DMS79 treated with DMSO at 0.1 percent for 48 hours (cell line): ENCODE data around the gene BCAS3.

Source experiments
- DNase-seq: peaks from one replicate; lab custom pipeline; 2025; lab: John Stamatoyannopoulos, UW

BCAS3 gene

DNA sequence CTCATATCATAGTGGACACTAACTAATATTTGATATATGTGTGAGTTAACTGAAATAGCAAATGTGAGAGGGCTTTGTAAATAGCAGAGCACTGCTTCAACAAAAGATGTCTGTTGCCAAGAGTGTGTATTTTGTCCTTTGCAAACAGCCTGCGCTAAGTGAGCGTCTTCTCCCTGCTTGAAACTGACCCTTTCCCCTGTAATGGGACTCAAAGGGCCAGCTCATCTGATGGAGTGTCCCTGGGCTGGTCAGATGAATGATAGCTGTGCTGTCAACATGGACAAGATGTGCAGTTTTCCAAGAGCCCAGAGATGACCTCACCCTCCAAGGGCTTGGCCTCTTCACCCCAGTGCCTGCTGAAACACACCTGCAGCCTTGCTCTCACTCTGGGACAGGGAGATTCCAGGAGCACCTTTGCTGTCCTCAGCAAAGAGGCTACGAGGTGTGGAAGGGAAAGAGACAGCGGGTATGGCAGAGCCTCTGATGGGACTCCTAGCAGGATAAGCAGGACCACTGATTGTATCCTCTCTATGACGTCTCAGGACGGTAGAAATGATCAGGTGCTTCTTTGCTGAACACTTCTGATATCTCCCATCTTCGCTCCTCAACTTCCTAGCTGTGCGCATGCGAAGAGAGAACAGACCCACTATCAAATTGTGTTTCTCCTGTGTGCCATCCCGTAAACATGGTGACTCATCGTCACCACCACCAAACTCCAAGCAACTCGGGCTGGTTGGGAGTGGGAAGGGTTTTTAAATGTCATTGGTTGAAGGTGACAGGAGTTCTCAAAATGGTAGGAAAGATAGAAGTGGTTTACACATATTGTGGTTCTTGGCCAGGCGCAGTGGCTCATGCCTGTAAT lies 686.2 kb downstream of the BCAS3 start:
- DNase-seq = no peak

DNA sequence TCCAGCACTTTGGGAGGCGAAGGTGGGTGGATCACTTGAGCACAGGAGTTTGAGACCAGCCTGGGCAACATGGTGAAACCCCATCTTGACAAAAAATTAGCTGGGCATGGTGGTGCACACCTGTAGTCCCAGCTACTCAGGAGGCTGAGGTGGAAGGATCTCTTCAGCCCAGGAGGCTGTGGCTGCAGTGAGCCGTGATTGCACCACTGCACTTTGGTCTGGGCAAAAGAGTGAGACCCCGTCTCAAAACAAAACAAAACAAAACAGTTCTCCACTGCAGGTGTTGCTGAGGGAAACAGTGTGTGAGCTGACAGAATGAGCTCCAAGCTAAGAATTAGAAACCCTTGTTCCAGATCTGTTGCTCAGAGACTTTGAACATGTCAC lies 686.8 kb downstream of the BCAS3 start:
- no peak for DNase-seq

DNA sequence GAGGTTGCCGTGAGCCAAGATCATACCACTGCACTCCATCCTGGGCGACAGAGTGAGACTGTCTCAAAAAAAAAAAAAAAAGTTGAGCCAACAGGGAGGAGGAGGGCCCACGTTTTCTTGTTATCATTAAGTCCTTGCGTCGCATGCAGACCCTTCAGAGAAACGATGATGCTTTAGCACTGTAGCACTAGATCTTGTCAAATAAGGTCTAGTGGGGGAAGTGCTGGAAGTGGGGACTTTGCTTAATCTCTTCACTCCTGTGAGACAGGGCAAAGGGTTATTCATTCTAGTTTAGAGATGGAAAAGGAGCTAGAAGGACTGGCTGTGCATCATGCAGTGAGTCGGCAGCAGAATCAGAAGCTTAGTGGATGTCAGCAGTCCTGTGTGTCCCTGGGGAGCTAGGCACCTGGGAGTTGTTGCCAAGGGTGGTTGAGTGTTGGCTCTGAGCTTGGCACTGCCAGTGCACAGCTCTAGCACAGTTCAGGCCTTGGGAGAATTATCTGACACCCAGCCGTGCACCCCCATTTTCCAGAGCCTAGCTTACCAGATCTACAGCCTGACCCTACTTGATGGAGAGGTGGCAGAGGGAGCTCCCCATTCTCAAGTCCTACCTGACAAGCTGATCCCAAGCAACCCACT lies 688.5 kb downstream of the BCAS3 start:
- no peak for DNase-seq

DNA sequence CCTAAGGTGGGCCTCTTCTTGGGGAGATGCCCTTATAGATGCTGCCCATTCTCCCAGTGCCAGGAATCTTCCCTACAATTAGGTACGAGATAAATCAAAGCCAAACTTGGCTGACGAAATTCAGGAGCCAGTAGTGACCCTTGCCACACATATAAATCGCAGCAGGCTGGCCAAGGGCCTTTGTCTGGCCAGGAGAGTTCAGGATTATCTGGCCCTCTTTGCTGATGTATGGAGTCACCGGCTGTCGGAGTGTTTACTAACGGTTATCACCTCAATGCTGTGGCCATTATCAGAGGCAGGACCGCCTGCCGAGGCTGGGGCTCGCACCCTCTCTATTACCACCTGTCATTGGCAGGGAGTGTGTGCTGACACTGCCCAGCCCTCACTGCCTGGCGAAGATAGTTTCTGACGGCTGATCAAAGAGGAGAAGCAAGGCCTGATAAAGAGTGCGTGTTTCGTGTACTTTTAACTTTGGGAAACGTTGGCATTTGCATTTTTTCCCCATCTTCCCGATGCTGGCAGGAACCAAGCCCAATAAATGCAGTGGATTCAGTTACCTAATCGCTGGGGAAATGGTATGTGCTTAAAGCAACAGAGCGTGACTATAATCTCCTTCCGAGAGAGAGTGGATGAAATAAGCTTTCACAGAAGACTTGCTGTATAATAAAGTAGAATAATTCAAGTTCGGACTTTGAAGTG lies 689.2 kb downstream of the BCAS3 start:
- peak; percentile 23 for DNase-seq

DNA sequence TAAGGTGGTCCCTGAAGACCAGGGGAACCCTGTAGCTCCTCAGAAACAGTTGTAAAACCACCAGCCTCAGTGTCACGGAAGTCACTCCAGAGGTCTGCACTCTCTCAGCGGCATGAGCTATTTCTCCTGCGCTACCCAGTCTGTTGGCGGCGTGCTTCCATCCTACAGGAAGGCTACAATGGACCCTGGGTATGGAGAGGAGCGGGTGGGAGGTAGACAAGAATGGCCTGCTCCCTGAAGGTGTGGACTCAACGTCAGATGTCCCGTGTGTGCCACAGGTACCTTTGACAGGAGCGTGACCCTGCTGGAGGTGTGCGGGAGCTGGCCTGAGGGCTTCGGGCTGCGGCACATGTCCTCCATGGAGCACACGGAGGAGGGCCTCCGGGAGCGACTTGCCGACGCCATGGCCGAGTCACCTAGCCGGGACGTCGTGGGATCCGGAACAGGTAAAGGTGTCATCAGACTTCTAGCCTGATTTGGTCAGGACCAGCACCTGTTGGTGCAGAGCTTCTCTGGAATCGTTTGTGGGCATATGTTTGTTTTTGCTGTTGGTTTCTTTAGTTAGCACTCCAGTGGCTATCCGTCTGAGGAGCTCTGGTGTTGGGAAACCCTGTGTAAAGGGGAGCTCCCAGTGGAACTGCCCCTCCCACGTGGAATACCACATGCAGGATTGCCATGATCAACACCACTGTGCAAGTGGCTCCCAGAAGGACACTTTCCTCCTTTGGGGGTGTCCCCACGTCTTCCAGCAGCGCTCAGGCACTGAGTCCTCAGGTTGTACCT lies 690.6 kb downstream of the BCAS3 start:
- DNase-seq = no peak

DNA sequence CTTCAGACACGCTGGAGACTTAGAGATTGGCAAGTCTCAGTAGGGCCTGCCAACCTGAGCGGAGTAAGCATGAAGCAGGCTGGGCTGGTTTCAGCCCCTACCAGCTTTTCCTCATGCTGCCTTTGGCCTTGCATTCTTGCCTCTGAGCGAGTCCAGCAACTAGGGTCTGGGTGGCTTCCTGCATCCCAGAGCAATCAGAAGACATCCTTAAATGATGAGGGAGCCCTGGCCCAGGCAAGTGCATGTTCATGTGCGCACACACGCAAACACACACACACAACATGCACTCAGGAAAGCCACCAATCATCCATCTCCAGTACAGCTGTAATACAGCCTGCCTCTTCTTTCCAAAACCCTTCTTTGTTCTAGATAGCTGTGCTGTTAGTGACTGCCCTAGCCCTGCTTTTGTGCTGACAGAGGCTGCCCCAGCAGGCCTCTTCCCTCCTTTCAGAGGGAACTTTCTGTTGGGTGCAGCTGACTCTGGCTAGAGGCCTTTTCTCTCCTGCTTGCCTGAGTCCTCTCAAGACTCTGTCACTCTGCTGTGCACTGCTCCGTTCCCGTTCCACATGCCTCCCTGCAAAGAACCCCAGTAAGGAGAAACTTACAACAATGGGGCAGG lies 691.3 kb downstream of the BCAS3 start:
- no peak for DNase-seq

DNA sequence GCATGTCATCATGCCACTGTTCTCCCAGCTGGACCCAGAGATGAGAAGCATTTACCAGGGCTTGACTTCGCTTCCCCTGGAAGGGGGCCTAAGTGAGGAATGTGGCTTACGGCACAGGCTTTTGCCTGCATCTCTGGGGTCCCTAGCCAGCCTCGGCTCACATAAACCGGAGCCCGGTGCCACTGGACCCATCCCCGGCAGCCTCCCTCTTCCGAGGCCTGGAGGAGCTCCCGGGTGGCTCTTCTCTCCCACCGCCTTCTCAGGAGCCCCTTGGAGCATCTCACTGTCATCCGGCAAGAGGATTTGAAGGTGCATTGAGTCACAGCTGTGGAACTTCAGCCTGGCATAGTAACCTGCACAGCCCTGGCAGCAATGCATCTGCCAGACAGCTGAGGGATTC lies 692.1 kb downstream of the BCAS3 start:
- DNase-seq = no peak

DNA sequence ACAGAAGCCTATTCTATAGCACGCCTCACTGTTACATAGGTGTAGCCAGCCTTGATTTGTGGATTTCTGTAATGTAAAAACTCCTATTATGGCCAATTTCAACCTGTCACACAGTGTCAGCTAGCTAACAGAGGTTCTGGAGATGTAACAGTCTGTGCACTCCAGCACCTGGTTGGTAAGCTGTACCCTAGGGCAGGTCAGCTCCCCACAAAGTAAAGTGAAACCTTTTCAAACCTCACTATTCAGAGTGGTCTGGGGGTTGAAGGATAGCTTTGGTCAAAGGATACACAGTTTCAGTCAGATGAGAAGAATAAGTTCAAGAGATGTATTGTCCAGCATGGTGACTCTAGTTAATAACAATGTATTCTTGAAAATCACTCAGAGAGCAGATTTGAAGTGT lies 693.5 kb downstream of the BCAS3 start:
- no peak for DNase-seq

DNA sequence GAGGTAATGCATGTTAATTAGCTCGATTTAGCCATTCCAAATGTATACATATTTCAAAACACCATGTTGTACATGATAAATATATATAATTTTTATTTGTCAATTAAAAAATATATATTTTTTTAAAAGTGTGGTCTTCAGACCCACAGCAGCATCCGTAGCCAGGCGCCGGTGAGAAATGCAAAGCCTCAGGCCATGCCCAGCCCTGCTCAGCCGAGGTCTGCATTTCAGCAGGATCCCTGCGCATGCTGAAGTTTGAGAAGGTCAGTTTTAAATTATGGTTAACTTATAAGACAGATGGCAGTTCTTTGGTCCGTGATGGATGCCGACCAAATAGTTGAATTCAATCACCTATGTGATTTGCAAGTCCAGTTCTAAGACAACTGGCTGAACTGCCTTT lies 694.0 kb downstream of the BCAS3 start:
- DNase-seq = no peak

DNA sequence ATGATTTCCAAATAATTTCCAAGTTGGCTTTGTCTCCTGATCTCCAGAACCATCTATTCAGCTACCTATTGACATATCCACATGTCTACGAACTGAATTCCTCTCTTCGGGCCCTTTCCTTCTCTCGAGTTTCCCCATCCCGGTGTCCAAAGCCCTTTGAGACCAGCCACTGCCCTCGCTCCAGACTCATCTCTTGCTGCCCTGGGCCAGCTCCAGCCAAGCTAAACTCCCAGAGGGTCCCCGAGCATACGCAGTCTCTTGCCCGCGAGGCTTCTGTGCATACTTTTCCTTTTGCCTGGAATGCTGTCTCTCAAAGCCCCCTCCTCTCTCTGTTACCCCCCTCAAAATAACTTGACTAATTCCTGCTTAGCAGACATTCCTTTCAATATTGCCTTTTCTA lies 694.8 kb downstream of the BCAS3 start:
- DNase-seq = no peak

DNA sequence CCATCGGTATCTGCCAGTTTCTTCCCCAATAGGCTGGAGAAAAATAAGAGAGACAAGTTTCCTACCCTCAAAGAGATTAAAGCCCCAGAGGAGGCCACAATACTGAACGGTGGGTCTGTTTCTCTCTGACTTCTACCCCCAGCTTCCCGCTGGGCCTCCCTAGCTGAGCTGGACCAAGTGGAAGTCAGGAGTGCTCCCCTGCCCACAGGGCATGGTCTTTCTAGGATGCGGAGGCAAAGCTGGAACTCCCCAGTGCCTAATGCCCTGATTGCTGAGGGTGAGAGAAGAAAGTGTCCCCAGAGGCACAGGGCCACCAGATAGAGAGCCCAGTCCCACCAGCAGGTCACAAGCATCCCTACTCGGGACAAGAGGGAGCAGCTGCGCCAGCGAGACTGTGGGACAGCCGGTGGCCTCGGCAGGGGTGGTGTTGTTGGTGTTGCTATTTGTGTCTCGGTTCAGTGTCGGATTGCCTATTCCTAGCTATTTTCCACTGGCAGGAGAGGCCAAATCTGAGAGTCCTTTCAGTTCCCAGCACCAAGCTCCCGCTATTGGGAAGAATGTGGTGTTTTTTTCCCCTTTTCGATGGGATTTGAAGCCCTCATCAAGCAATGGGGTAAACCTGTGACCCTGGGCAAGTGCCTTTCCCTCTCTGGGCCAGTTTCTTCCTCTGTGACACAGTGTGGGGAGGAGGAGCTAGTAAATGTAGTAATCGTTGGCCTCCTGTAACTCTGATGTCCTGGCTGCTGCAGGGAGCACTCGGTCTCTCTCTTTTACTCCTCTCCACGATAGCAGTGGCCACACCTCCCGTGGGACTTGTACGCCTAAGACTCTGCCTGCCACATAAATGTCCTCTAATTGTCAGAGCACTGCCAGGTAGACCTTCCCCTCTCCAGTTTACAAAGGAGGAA lies 699.5 kb downstream of the BCAS3 start:
- DNase-seq = no peak

DNA sequence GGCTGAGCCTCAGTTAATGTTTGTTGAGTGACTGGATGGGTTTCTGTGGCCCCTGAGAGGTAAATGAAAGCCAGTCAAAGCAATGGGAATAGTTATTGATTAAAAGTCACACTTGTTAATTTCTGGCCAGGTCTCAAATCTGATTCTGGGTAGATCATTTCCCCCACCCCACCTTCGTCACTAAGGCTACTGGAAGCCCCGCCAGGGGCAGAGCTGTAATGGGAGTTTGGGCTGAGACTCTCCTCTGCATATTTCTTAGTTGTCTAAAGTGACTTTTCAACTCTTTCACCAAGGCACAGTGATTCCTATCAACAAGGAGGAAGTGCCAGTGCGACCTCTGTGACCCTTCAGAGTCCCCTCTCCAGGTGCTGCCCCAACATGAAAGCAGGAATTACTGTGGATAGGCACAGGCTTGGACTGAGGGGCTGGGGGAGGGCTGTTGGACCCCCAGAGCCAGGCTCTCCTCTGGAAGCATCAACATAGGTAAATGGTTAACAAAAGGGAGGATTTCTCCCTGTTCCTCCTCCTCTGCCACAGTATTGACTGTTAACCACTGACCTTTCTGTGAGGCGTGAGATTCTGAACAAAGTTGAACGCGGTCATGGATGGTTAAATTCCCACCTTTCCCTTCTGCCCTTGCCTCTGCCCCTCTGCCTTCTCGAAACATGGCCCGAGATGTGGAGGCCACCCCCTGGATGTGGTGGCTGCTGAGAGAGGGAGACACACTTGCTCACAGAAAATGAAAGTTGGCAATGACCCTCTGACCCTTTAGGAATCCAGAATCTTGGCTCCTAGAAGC lies 701.2 kb downstream of the BCAS3 start:
- no peak for DNase-seq

DNA sequence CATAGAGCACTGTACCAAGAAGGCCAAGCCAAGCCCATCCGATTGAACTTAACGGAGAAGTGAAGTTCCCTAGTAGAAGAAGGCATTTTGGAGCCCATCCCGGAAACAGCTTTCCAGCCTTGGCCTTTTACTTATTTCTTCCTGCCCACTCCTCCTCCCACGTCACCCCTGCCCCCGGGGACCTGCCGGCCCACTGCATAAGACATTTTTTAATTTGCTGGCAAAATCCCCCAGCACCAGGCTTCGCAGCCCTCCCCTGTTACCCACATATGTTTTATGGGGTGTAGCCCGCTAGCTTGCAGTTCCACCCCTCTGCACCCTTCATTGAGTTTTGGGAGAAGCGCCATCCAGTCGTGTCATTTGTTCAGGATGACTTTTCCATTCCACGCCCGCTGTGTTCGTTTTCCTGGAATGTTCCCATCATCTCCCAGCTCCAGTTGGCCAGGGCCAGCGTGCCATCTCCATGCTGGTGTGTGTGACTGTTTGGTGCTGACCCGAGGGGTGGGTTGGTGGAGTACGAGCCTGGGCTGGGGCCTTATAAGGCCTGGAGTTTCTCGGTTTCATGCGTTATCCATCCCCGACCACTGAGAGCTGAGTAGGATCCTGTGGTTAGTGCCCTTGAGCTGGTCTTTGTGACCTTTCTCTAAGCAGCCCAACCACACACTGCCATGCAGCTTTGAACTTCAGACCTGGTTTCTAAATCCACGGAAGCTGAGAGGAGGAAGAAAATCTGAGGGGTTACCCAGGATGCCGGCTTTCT lies 702.0 kb downstream of the BCAS3 start:
- no peak for DNase-seq

DNA sequence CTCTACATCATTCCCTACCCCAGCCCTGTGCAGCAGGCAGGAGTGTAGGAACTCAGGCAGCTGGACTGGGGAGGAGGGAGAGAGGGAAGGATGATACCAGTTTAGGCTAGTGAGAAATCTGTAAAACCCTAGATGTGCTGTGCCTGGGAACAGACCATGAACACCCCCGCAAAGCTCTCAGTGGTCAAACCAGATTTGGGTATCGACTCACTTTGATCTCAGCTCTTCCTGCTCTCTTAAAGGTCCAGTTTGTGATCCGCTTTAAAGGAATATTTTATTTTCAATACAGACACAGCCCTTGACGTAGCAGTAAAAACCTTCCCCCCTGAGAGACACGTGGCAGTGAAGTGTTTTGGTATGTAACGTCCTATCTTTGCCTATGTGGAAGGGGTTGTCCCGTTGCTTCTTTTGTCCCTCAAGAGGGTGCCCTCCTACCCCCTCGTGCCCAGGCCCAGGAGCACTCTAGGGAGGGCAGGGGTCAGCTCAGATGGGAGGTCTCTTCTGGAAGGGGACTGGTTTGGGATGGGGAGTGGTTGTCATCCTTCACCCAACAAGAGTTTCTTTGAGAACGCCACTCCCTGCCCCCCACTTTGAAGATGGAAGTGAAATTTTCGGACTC lies 702.7 kb downstream of the BCAS3 start:
- no peak for DNase-seq

DNA sequence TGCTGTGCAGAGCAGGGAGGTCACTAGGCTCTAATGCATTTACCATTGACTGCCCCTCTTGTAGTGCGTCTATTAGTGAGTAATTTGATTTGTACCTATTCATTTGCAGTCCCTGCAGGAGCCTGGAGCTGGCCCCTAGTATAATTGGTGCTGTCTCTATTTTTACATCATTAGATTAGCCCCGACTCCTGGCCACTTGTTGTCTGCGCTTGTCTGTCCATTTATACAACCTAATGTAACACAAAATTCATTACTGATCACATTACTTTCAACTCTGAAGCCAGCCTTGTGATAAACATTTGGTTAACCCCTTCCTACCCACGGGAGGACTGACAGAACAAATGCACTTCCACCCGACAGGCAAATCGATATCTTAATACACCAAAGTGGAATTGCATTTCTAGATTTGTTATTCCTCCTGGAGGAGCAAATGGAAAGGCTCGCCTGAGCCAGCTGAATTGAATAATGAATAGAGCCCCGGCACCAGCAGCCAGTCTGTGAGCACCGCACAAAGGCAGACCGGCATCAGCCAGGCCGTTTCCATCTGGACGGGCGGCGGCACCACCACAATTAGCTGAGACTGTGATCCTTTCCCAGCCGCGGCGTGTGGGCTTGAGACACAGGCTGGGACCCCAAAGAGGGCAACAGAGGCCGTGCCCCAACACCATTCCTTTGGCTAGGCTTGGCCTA lies 703.3 kb downstream of the BCAS3 start:
- DNase-seq = no peak

DNA sequence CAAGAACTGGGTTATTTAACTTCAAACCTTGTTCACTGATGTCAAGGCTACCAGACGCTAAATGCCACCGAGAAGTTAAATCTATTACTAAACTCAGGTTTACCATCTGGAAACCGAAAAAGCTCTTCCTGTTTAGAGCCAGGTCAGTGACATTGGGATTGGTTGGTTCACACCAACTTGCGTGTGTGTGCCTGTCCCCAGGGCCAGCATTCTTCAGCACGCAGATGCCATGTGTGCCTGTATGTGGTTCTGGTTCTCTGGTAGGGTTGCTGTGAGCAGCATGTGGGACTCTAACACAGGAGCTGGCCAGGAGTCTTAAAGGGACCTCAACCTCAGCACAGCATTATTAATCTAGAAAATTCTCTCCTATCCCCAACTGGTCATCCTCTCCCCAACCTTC lies 703.9 kb downstream of the BCAS3 start:
- DNase-seq = no peak

DNA sequence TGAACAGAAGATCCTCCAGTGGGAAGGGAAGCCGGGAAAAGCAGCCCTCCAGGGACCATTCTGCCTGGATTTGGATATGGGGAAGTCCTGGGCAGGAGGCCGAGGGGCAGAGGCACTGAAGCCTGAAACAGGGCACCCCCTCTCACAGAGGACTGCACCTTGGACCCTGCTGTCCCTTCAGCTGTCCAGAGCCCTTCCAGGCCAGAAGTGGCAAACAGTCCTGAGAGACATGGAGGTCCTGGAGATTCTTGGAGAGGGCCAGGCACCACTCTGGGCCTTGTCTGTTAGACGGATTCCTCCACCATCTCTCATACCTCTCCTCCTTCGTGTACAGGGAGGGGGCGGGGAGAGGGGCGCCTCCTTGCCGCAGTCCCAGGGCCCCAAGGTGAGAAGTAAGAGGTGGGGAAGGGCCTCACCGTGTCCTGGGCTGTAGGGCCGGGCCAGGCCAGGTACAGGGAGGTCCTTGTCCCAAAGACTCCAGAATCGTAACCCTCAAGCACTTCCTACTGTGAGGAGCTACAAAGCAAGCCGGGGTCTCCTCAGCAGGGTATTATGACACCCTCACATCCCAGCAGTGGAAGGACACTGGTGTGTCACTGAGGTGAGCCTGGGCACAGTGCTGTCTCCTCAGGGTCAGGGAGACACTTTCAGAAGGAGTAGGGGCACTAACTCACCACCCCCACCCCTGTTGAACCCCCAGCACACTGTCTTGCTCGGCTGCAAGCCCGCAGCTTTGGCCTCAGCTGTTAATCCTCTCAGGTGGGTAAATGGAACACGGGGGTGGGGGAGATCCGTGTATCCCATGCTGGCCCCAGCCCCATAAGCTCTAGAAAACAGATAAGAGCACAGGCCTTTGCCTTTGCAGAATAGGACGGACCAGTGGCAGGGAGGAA lies 705.4 kb downstream of the BCAS3 start:
- DNase-seq = no peak
